ENCODE measurements around the gene PIP5K1C.

DNA sequence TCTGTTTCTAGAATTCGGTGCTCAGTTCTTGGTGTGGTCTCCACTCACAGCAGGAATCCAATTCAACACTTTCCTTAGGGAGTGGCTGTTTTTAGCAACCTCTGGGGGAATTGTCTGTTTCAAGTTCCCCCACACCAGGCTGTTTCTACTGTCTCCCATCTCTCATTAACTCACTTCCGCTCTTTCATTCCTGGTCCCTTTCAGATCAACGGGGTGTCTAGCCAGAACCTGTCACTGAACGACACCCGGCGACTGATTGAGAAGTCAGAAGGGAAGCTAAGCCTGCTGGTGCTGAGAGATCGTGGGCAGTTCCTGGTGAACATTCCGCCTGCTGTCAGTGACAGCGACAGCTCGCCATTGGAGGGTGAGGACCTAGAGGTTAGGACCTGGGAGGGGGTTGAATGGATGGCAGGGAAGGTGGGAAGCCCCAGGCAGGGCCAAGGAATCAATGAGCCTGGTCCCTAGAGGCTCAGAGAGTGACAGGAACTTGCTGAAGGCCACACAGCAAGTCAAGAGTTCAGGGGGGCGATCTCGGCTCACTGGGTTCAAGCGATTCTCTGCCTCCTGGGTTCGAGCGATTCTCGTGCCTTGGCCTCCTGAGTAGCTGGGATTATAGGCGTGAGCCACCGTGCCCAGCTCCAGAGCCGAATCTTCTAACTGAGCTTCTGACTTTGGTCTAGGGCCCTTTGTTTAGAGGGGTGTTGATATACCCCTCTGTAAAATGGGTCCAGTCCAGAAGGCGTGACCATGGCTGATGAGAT, 33.5 kb upstream of the PIP5K1C start:
- no peak for TF ChIP-seq POLR2AphosphoS5 (IDR thresholded peaks at IDR 0.05; ENCODE audit: borderline replicate concordance, low read depth, low read length)
- no peak for TF ChIP-seq EZH2 (IDR thresholded peaks at IDR 0.05)
- TF ChIP-seq FOXP2 (optimal IDR thresholded peaks at IDR 0.05; ENCODE audit: control extremely low read depth, extremely low read length, insufficient read depth) = no peak
